GM19468 (cell line): ENCODE measurements around the gene TJP1.
"Not testable (repeated sequence)": the region's sequence is repeated elsewhere in the genome, so short reads cannot be mapped to it uniquely, and the experiment has no call there.

Experiments
- ATAC-seq: cut with Tn5 transposase; IDR thresholded peaks from one replicate; pipeline ENCODE4 v1.9.1; 2021; ENCODE audit warnings: mild to moderate bottlenecking, moderate library complexity, moderate number of reproducible peaks; ENCODE audit not compliant: unreplicated experiment; ENCODE audit errors: extremely low read depth

The TJP1 gene

DNA sequence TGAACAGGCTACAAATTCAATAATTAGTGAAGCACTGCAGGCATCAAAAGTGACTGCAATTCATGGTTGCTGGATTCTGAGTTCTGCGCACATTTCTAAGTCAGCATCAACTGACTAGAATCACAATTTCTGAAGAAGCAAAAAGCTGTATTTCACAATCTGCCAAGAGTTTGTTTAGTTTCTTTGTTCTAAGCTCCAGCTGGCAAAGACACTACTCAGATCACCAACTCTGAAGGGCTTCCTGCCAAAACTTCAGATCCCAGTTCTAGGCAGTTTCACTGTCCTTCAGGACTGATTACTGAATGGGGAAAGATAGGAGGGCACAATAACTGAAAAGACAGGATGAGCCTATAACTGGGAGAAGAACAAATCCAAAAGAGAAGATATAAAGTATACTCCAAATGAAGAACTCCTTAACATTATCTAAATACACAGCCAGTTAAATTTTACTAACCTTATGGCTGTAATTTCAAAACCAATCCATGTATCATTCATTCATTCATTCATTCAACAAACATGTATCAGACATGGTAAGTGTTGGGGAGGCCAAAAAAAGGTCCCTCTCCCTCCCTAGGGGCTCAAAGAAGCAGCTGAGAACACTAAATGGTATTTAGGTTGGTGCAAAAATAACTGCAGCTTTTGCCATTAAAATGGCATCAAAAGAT is 17.1 kb downstream of the TJP1 start:
- ATAC-seq, result no peak

DNA sequence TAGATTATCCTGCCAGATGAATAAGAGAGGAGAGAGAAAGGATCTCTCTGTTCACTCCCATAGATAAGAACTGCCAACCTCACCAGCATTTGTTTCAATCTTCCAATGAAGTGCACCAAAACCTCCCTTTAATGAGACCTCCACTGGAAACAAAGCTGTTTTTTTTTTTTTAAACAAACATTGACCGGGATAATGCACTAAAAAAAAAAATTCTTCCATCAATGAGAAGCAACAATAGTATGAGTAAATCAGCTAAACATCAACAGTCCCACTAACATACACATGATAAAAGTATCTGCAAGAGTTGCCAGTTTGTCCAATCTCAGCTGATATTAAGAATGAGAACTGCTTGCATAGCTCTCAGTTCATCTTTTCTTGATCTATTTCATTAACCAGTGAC is 19.9 kb downstream of the TJP1 start:
- no peak for ATAC-seq

DNA sequence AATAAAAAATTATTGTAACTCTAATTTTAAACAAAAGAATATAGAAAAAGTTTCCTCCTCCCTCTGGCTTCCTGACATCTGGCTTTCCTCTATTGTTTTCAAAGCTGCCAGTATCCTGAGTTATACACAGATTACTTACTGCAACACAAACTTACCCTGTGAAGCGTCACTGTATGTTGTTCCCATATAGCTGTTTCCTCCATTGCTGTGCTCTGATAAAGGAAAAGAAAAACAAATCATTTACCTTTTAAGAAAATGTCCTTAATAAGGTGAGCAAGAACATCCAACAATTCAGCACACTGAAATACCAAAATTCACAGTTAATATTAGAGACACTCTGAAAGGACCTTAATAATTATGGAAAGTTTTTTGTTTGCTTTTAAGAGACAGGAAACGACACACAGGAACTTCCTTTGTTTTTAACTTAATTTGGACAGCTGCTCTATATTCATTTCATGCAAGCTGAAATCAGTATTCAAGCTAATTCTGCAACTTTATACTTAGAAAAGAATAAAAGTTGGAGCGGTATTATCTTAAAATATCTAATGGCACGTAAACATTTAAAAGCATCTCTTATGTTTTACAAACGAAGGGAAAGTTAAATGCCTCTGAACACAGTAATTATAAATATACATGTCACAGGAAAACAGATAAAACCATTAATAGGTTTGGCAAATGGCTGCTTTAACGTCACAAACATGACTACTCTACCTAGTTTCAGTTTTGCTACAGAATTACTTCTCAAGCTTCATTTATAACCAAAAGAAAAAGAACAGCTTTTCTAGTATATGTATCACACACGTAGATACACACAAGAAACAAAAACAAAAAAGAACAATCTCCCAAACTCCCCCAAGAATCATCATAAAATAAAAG is 21.5 kb downstream of the TJP1 start:
- no peak for ATAC-seq

DNA sequence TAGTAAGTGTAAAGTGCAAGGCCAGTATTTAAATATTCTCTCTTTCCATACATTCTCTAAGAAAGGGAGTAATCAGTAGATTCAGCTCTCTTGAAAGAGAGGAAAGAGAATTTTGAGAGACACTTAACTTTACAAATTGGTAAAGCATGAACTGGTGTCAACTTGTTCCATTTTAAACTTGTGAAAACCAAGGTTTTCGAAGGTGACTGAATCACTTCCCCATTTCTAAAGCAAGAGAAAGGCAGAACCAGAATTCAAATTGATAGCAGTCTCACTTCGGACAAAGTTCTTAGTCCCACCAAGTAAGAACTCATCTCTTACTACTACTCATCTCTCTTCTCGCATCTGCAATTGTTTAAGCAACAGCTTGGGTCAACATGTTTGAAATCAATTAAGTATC is 22.4 kb downstream of the TJP1 start:
- no peak for ATAC-seq

DNA sequence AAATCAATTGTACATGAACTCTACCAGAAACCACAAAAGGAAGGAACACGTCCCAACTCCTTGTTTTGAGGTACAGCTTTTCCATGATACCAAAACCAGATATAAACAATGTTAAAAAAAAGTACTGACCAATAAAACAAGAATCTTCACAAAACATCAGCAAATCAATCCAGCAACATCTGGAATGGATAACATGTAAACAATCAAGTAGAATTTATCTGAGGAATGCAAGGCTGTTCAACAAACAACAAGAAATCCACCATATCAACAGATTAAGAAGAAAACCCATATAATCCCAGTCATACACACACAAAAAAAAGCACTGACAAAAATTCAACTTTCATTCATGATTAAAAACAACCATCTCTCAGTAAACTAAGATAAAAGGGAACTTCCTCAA is 26.7 kb downstream of the TJP1 start:
- no peak for ATAC-seq

DNA sequence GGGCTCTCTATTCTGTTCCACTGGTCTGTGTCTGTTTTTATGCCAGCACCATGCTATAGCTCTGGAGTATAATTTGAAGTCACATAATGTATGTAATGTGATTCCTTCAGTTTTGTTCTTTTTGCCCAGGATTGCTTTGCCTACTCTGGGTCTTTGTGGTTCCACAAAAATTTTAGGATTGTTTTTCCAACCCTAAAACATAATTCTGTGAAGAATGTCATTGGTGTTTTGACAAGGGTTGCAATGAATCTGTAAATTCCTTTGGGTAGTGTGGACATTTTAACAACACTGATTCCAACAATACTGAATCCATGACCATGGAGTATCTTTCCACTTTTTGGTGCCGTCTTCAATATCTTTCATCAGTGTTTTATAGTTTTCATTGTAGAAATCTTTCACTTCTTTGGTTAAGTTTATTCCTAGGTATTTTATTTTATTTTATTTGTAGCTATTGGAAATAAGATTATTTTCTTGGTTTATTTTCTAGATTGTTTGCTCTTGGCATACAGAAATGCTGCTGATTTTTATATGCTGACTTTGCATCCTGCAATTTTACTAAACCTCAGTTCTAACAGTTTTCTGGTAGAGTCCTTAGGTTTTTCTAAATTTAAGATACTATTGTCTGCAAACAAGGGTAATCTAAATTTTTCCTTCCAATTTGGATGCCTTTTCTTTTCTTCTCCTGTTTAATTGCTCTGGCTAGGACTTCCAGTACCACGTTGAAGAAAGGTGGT is 29.7 kb downstream of the TJP1 start:
- no peak for ATAC-seq

DNA sequence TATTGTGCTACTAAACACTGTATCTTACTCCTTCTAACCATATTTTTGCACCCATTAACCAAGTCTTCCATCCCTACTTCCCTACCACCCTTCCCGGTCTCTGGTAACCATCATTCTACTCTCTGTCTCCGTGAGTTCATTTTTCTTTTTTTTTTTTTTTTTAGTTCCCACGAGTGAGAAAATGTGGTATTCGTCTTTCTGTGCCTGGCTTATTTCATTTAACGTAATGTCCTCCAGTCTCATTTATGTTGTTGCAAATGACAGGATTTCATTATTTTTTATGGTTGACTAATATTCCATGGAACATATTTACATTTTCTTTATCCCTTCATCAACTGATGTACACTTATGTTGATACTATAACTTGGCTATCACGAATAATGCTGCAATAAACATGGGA is 31.7 kb downstream of the TJP1 start:
- ATAC-seq, result no peak

DNA sequence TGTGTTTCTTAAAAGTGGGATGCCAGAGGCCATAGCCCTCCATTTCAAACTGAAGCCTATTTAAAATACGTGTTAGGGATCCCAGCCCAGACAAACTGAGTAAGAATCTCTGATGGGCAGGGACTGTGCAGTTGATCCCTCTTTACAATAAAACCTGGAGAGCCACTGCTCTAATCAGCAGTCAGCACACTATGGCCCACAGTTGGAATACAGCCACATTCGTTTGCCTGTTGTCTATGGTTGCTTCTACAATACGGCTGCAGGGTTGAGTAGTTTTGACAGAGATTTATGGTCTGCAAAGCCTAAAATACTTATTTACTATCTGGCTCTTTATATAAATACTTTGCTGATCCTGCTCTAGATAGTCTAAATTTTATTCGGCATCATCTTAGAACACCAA is 32.4 kb downstream of the TJP1 start:
- no peak for ATAC-seq

DNA sequence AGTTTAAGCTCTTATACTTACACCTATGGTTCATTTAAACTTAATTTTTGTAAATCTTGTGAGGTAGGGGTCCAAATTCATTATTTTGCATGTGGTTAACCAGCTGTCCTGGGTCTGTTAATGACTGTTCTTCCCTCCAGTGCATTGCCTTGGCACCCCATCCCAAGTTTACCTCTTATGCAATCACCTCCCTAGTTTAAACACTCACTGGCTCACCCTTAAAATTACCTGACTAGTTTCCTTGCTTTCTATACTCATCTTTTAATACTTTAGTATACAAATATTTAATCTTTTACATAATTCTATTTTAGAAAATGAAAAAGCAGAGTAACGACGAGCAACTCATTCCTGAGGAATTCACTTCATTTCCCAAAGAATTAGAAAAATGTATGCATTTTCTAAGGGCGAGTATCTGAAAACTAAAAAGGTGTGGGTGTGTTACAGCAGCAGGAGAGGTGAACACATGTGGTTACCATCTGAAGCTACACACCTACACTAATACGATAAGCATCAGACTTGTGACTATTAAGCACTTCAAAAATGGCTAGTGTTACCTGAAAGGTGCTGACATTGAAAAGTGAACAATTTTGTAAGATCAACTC is 33.7 kb downstream of the TJP1 start:
- ATAC-seq, result no peak

DNA sequence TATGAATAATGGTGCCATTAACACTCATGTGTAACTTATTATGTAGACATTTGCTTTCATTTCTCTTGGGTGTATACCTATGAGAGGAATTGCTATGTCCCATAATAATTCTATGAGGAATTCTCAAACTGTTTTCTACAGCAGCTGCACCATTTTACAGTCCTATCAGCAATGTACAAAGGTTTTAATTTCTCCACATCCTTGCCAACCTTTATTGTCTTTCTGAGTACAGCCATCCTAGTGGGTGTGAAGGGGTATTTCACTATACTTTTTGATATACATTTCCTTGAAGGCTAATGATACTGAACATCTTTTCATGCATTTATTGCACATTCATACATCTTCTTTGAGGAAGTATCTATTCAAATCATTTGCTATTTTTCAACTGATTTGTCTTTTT is 34.5 kb downstream of the TJP1 start:
- no peak for ATAC-seq

DNA sequence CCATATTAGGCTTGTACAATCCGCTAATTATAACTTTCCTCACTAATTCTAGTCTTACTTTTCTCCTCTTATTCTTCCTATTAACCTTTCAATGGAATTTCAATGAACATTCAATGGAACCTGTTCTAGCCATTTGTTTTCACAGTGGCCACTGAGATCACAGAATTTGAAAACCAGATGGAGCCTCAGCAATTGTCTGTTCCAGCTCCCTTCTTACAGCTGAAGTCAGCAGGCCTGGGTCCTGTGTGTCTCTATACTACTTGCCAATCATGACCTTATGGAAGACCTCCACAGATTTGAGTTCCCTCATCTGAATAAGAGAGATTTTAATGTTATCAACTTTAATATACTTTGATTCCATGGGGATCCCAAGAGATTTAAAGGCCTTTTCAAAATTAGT is 36.6 kb downstream of the TJP1 start:
- ATAC-seq, result no peak

DNA sequence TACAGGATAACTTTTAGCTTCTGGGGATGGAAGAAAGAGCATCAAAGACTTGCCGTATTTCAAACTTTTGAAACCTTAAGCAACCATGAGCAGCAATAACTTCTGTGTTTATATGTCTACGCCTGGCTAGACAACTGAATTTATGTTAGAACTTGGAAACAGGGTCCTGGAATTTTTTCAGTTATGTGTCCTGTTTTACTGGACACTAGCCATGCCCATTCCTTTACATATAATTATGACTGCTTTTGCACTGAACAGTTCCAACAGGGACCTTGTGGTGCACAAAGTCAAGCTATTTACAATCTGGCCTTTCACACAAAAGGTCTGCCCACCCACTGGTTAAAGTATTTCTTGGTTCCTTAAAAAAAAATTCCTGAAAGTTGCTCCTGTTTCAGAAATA is 37.1 kb downstream of the TJP1 start:
- ATAC-seq, result no peak

DNA sequence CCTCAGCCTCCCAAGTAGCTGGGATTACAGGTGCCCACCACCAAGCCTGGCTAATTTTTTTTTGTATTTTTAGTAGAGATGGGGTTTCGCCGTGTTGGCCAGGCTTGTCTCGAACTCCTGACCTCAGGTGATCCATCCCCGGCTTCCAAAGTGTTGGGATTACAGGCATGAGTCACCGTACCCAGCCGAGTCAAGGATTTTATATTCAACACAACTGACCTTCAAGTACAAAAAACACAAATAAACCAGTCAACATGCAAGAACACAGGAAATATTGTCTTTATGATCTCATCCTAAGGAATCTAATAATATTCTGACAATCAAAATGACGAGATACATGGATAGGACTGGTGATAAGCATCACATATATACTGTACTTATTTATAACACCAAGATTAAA is 37.9 kb downstream of the TJP1 start:
- no peak for ATAC-seq

DNA sequence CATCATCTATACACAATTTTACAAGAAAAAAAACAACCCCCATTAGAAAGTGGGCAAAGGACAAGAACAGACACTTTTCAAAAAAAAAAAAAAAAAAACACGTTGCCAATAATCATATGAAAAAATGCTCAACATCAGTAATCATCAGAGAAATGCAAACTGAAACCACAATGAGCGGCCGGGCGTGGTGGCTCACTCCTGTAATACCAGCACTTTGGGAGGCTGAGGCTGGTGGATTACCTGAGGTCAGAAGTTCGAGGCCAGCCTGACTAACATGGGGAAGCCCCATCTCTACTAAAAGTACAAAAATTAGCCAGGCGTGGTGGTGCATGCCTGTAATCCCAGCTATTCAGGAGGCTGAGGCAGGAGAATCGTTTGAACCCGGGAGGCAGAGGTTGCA is 39.5 kb downstream of the TJP1 start:
- not testable (repeated sequence) for ATAC-seq

DNA sequence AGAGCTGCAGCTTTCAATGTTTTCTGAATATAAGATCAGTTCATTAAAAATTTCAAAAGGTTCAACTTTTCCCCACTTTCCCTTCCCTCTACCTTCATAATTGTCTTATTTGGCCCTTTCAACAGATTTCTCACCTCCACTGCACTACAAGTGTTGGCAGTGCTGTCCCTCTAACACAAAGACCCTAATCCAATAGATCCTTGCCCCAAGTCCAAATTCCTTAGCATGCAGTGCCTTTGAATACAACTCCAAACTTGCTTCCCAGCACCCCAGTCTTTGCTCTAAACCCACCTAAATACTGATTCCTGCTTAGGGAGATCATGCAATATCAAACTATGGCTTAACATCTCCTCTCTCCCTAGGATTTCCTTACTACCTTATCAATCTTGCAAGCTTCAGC is 43.9 kb downstream of the TJP1 start:
- no peak for ATAC-seq

DNA sequence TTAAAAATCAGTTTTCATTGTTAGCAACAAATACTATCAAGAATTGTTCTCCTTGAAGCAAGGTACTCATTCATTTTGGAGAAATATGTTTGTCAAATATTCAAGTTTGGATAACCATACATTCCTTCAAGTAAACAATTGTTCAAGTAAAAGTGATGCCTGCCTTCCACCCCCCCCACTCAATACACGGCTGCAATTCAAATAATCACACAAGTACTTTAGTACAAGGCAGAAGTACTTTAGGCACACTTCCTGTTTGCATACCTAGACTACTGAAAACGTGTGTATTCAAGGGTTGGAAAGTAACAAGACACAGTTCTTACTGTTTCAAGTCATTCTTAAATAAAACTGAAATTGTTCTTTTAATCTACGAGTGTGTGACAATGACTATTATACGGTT is 45.4 kb downstream of the TJP1 start:
- no peak for ATAC-seq

DNA sequence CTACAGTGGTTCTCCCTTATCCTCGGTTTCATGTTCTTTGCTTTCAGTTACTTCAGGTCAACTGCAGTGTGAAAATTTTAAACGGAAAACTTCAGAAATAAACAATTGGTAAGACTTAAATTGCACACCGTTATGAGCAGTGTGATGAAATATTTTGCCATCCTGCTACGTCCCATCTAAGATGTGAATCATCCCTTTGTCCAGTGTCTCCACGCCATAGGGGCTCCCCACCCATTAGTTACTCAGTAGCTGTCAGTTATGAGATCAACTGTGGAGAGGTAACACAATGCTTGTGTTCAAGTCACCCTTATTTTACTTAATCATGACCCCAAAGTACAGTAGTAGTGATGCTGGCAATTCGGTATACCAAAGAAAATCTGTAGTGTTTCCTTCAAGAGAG is 47.4 kb downstream of the TJP1 start:
- ATAC-seq, result no peak

DNA sequence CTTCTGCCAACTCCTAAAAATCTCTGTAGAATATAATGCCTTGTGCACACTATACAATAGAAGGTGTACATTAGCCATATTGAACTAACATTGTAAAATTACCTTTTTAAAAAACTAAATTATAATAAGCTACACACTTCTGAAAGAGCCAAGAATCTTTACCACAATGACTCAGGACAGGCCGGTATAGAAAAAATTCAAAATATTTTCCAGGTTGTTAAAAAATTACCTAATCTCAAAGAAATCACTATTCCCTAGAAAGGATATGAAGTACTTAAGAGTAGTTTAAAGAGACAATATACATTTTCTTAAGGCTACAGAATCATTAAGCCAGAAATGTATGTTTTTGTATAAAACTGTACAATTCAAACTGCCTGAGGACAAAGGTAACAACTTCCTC is 48.5 kb downstream of the TJP1 start:
- no peak for ATAC-seq

DNA sequence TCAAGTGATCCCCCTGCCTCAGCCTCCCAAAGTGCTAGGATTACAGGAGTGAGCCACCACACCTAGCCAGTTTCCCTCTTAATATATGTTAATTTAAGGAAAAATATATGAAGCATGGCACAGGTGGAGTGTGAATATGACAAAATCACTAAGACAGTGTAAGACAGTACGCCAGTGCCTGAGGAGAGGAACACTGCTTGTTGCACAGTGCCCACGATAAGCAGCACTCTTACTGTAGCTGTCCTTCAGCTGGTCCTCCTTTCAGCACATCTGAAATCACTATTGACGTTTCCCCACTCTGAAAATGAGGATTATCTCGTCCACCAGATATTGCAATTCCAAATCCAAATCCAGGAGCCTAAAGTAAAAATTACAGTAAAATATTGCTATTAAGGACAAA is 49.3 kb downstream of the TJP1 start:
- no peak for ATAC-seq

DNA sequence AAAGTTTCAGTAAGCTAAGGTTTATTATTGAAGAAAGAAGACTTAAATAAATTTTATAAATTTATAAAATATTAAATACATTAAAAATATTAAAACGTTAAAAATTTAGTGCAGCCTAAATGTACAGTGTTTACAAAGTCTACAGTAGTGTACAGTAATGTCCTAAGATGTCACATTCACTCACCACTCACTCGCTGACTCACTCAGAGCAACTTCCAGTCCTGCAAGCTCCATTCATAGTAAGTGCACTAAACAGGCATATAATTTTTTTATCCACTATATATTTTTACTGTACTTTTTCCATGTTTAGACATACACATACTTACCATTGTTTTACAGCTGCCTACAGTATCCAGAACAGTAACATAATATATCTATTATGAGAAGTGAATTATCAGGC is 51.5 kb downstream of the TJP1 start:
- ATAC-seq, result no peak
